HG03108 (cell line): ENCODE measurements around the gene GLCE.
"Not testable (repeated sequence)": the region's sequence is repeated elsewhere in the genome, so short reads cannot be mapped to it uniquely, and the experiment has no call there.

Experiments
- ATAC-seq: cut with Tn5 transposase; IDR thresholded peaks from one replicate; pipeline ENCODE4 v1.9.1; 2021; ENCODE audit warnings: moderate library complexity; ENCODE audit not compliant: unreplicated experiment

GLCE gene

DNA sequence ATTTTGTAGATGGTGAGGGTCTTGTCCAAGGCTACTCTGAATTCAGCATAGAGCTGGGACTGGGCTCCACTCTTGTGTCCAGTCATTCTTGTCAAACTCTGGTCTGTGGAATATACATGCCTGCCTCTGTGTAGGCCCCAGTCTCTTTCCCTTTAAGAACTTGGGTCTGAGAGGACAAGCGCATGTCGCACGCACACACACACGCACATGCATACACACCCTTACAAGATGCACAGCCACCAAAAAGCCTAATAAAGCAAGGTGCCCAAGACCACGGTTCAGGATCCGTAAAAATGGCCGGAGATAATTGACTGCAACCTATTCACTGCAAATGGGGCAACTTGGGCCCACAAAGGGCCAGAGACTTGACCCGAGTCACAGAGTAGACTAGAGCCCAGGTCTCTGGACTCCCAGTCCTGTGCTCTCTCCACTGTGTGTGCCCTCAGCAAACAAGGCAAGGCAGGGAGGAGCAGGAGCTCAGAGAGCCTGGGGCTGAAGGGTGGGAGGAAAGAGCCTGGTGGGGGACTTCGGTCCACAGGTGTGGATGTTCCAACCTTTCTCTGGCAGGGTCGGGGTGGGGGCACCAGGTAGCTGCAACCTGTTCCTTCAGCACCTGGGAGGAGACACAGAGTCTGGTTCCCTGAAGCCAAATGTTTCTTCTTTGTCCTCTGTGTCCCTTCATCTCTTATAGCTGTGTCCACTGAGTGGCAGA lies 137.4 kb downstream of the GLCE start:
- no peak for ATAC-seq

DNA sequence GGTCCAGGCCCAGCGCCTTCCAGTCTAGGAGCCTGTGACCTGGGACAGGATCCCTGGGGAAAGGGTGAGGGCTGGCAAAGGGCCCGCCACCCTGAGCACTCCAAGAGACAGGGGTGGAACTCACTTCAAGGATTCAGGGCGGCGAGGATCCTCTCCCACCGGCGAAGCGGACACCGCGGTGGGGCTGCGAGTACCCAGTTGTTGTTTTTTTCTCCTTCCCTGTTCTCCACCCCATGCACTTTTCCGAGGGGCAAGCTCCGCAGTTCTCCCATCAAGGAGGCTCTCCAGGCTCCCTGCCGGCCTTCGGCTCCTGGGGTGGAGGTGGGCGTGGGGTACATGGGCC lies 137.9 kb downstream of the GLCE start:
- ATAC-seq, result no peak

DNA sequence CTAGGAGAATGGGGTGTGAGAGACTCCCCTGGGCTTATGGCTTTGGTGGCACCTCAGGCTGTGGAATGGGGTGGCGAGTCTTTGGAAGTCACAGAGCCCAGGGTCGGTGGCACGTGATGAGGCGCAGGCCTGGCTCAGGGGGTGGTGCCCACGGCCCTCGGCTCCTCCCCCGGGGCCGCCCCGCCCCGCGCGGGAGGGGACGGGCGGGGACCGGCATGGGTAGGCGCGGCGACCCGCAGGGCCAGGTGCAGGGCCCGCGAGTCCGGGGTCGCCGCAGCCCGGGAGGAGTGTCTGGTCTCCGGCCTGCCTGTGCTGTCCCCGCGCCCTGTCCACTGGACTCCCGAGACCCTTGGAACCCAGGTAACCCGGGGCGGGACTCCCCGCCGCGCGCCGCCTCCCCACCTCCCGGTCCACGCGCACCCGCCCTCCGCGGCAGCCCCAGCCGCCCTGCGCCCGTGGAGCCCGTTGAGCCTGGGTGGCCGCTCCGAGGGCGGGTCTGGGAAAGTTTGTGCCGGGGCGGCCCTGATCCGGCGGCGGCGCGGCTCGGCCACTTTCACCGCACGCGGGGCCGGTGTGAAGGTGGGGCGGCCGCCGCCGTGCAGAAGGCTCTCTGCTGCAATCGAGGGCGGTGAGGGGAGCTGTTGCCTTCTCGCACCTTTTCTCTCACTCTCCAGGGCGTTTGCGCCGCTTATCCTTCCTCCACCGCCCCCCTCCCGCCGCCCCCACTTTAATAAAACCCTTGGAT lies 138.4 kb downstream of the GLCE start, which contains the start of gene PAQR5:
TSS of gene PAQR5 (plus strand) at position 216 of the 745 bp plus-strand sequence. CDS start 61,169 bp downstream, outside the sequence.
- ATAC-seq, result no peak

DNA sequence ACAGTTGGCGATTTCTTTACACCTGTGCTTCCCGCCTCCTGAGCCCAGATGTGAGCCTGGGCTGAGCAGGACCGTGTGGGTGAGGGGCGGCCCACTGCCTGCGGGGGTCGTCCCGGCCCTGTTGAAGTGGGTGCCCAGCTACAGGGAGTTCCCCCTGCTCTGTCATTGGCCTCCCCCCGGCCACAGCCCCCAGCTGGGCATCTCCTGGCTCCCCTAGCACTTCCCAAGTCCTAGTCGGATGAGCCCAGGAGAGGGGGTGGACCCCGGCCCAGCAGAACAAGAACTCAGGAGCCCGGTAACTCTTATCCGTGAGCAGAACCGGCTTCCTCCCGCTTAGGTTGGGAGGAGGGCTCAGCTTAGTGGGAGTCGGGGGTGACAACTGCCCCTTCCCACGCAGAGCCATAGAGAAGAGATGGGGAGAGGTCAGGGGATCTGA lies 139.0 kb downstream of the GLCE start:
- ATAC-seq, result no peak

DNA sequence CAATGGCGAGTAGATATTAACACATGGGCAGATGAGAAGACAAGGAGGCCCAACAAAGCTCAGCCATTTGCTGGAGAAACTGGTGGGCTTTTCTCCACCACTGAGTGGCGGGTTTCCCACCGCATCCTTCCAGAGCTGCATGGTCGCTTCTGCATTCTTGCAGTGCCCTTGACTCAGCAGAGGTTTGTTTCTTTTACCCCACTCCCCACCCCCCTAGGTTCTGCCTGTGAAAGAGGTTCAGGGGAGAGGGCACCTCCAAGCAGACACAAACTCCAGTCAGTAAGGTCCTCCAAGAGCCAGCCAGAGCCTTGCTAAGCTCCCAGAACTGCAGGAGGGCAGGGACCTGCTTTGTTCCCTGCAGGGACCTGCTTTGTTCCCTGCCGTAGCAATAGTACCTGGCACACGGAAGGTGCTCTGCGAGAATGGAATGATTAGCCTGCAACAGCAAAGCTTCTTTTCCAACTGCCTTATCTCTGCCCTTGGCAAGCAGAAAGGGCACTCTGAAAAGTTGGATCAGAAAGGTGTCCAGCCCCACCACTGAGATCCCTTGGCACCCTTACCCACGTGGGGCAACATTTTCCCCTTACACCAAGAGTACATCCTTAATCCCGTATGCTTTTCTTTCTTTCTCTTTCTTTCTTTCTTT lies 139.6 kb downstream of the GLCE start:
- no peak for ATAC-seq

DNA sequence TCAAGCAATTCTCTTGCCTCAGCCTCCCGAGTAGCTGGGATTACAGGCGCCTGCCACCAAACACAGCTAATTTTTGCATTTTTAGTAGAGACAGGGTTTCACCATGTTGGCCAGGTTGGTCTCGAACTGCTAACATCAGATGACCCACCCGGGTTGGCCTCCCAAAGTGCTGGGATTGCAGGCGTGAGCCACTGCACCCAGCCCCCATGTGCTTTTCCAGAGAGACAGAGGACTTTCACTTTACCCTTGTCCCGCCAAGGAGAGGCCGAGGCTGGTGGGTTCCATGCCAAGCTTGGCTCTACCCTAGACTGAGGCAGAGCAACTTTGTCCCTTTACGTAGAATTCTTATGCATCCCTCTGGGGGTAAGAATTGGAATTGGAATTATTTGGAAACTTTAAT lies 140.7 kb downstream of the GLCE start:
- ATAC-seq, result not testable (repeated sequence)

DNA sequence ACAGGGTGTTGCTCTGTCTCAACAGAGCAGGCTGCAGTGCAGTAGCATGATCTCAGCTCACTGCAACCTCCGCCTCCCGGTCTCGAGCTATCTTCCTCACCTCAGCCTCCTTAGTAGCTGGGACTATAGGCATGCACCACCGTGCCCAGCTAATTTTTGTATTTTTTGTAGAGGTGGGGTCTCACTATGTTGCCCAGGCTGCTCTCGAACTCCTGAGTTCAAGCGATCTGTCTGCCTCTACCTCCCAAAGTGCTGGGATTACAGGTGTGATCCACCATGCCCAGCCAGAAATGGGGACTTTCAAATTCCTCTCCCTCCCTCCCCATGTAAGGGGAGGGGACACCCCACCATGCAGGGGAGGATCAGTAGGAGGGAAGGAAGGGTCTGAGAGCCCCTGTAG lies 141.7 kb downstream of the GLCE start:
- ATAC-seq, result not testable (repeated sequence)

DNA sequence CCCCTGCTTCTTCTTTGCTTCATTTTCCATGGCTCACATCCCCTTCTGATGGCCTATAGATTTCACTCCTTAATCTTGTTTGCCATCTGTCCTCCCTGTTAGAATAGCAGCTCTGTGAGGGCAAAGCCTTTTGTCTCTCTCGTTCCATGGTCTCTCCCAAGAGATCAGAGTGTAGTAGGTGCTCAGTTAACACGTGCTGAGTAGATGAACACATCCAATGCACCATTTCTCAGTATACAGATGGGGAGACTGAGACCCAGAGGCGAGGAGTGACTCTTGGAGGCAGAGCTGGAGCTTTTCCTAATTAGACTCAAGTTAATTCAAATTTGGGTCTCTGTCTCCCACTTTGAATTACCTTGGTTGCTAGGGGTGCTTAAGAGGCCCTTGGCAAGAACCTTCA lies 142.5 kb downstream of the GLCE start:
- ATAC-seq, result no peak

DNA sequence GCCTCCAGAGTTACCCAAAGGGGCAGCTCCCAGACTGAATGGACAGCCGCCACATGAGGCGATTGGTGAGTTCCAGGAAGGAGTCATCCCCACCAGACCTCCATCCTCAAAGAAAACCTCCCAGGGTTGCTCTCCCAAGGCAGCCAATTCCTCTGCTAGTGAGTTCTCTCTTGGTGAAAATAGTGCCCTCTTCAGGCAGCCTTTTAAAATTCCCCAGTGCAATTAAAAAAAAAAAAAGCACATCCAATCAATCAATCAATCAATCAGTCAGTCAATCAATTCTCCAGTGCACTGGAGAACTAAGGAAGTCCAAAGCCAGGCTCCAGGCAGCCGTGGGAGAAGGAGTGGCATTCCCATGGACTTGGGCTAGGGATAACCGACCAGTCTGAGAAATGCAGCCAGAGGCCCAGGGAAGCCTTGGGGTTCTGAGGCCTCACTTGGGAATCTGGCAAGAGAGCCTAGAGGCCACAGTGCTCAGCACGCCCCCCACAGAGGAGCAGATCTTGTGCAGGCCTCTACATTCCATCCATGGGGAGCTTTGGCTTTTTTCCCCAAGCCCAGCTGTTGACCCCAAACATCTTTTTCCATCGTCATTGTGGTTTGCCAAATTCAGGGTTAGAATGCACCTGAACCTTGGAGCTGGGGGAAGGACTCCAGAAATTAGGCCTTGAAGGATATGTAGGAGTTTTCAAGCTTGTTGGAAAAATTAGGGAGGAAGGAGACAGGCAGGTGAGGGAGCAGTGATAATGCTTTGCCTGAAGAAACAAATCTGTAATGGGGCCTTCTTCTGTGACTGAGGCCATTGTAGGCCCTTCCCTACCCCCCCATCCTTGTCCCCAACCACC lies 143.1 kb downstream of the GLCE start:
- no peak for ATAC-seq

DNA sequence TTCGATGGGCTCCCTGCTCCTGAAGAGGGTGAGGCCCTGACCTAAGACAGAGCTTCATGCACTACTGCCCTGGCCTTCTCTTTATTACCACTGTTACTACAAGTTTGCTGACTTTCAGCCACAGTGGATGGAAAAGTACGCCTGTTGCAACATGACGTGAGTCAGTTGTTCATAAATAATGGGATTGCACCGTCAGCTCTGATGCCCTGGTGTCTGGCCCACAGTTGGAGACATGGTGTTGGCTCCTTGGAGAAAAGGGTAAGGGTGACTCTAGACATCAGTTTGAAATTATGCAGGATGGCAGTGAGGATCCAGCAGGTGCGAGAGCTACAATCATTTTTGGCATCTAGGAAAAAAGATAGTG lies 143.7 kb downstream of the GLCE start:
- no peak for ATAC-seq

DNA sequence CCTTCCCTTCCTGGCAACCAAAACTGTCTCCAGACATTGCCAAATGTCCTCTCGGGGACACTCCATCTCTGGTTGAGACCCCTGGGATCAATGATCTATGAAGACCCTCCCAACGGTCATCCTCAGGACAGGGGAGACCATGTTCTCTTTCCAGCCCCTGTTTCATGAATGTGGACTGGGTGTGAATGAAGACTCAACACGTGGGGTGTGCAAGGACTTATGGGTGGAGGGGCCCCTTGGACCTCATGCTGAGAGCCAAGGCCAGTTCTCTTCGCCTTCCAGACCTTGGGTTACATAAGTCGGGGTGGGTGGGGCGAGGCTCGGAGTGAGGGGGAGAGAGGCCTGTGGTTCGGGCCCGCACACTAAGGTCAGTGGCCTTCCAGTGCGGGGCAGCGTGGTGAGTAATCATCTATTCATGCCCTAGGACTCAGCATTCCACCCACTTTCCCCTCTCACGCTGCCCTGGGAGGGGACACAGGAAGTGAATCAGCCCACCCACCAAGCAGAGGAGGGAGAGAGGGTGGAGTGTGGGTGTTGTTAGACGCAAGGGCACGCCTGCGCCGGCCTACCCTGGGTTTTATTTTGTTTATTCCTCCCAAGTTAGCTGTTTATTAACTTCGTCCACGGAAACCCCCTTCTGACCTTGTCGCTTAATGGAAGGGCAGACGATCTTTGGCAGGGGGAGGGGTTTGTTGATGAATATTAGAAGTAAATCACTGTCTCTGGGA lies 144.9 kb downstream of the GLCE start:
- ATAC-seq, result no peak

DNA sequence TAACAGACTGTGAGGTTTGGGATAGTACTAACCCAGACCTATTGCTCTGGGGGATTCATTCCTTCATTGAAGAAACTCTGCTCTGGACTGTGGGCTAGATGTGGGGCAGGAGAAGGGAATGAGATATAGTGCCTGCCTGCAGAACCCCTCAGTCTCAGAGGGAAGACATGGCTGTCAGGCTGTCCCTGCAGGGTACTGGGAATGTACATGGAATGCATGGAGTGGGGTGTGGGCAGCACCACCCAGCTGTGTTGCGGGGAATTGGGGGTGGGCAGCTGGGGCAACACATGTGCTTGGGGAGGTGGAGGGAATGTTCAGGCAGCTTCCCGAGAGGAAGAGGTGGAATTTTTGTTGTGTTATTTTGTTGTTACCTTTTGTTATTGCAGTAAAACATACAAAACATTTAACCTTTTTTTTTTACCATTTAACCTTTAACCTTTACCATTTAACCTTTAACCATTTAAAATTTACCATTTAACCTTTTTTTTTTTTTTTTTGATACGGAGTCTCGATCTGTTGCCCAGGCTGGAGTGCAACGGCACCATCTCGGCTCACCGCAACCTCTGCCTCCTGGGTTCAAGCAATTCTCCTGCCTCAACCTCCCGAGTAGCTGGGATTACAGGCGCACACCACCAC lies 145.6 kb downstream of the GLCE start:
- no peak for ATAC-seq

DNA sequence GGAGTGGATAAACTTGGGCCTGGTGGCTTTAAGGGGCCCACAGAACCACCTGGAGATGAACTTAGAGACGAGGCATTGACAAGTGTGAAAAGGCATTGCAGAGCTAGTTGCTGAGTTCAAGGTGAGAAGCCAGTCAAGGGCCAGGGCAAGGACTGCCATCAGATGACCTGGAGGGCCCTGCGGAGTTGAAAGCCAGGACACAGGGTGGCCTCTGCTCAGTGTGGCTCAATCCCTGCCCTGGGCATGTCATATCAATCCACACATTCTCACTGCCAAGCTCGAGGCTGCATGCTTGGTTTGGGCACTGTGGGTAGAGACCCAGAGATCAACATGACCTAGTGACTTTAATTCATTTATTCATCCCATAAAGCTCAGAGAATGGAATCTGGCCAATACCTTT lies 147.5 kb downstream of the GLCE start:
- ATAC-seq, result no peak

DNA sequence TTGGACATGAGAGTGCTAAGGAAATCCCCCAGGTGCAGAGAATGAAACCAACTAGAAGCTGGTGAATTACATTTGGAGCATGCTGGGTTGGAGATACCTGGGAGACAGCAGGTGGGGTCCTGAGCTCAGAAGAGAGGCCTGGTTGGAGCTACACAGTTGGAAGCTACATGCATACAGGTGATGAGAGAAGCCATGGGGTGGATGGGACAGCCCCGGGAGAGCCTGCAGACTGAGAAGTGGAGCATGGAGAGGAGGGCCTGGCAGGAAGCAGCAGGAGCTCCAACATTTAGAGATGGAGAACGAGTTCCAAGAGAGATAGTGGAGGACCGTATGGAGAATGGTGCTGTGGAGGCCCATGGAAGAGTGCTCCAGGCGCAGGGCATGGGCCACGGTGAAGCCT lies 148.5 kb downstream of the GLCE start:
- no peak for ATAC-seq

DNA sequence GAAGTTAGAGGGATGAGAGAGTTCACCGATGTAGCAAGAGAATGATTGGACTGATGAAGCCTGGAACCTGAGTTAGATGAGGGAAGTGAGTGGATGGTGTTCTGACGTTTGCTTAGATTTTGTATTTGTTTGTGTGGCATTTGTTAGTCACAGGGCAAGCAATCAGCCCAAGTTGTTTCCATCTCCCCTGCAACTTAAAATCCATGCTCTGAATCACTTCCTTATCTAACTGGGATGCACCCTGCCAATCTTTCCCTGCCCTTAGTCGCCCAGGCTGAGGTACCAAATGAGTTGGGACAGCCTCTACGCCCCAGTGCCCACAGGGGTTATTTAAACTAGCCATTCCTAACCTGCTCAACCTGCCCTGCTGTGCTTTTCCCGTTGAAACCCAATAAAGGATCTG lies 150.9 kb downstream of the GLCE start:
- no peak for ATAC-seq

DNA sequence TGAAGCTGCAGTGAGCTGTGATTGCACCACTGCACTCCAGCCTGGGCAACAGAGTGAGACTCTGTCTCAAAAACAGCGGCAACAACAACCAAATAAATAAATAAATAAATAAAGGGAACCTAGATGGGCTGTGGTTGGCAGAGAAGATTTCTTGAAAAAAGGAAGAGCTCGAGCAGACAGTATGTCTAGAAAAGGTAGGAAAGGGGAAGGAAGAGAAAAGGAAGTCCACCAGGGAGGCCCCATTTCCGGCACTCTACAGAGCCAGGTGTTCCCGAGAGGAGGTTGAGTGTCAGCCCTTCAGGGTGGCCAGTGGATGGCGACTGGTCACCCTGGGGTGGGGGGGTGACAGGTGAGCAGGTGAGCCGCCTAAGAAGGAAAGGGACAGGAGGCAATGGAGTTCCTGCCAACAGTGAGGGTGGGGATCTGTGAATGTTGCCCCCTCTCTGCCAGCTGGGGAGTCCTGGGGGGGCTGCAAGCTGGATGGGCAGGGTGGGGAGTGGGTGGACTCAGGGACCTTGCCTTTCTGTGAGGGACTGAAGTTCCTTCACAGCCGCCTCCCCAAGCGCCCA lies 153.1 kb downstream of the GLCE start:
- no peak for ATAC-seq

DNA sequence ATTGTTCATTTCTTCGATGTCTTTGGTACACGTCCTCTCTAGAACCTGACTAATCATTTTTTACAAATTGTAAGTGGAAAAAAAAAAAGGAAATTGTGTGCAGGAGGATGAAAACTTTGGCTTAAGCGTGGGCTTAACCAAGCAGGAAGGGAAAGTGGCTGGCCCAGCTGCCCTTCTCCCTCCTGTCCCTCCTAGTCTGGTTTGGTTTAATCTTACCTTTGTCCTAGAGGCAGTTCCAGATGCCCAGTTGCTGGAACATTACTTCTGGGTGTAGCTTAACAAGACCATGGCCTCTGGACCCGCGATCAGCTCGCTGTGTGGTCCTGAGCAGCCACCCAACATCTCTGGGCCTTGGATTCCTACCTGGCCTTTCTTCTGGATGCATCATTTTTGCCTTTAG lies 153.7 kb downstream of the GLCE start:
- ATAC-seq, result no peak

DNA sequence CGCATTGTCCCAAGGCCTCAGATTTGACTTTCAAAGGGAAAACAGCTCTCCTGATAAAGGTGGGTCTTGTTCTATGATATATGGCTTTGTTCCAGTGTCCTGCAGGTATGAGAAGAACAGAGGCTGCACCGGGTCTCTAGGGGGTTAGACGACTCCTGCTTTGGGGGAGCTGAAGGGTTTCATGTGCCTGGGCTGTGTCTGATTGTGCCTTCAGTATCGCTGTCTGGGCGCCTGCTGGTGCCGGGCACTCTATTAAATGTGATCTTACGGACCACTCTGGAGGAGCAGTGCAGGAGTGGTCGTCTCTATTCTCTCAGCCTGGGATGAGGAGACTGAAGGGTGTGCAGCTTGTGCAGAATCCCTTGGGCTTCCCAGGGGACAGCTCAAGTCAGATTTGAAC lies 154.3 kb downstream of the GLCE start:
- no peak for ATAC-seq

DNA sequence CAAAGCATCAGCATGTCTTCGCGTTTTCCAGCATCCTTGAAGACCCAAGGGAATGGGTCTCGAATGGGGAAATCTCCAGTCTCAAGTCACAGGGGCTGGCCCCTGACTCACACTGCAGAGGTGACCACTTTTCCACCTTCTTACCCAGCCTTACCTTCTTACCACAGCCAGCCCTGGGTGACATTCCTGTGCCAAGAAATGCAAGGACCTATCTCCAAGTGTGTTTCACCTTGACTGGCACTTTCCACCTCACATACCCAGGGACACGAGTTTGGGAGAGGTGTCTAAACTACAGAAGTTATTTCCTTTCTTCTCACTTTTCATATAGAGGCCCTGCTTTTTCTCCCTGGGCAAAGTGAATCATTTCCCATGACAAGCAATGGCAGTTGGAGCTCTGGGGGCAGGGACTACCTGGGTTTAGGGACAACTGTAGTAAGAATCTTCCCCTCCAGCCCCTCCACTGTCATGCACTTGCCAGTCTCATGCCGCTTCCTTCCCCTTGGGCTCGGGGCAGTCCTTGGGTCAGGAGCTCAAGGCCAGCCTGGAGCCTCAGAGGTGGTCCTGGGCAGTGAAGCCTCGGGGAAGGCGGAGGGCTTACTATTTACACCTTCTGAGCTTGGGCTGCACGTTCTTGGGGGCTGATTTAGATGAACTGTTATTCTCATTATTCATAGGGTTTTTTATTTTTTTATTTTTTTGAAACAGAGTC lies 155.1 kb downstream of the GLCE start:
- no peak for ATAC-seq
